Measurements from ENCODE around the gene ACTL6B. TPM values are rescaled to one million over a fixed set of nuclear protein-coding genes. Genes with fewer than 3 reads are reported as not detected.
A peak's percentile ranks its signal among the peaks of the same experiment; 100 is the strongest.

ACTL6B gene
- total and polyA plus RNA-seq, 2 of the 8 experiments (the other 6 are each of a cell fraction or from before 2014, with no cell fraction given), result 2.1 to 4.5 TPM

DNA sequence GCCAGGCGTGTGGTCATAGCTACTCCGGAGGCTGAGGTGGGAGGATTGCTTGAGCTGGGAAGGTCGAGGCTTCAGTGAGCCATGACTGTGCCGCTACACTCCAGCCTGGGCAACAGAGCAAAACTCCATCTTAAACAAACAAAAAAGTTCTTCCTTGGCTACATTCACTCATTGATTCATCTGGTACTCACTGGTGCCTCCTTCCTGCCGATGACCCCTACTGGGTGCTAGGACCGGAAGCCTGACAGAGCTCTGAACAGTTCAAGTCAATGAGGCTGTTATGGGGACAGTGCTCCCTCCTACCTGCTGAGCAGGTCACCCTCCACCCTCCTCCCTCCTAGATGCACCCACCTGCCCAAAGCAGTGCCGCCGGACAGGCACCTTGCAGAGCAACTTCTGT is 49.1 kb downstream of the ACTL6B start:
- H3K56ac ChIP-seq (replicated peaks; ENCODE audit: insufficient read length, low read depth, low read length), result no peak overlapping the region
- H3K9me3 ChIP-seq (ENCODE audit: insufficient read depth in 2 of 2, low read depth in 1 of 2, low read length in 1 of 2), result no peaks in the 10 kb centered on the region
- peaks cover 26% of the 10 kb centered on the region for H3K23me2 ChIP-seq (ENCODE audit: low read depth, low read length)
- H2BK15ac ChIP-seq (ENCODE audit: low read length), result no peak overlapping the region
- H4K5ac ChIP-seq (ENCODE audit: insufficient read length, low read depth, low read length), result no peak overlapping the region
- 0 out of 2 replicates have a peak overlapping the region, but pooled peaks have one; percentile 24 for H2BK5ac ChIP-seq (ENCODE audit: low read depth, low read length)
- H4K8ac ChIP-seq (ENCODE audit: extremely low read depth, insufficient read depth, low read length), result no peak overlapping the region
- H3K4me1 ChIP-seq (replicated peaks in 1 of 4; ENCODE audit: control insufficient read depth in 3 of 4, insufficient read depth in 4 of 4, low read length in 3 of 4), result peaks cover 0 to 19% (median 11%) of the 10 kb centered on the region in 4 experiments; a peak in 6 of 7 replicates
- FAIRE-seq, result no peak
- no peak overlapping the region for H2AFZ ChIP-seq (ENCODE audit: low read length)
- H2BK12ac ChIP-seq (ENCODE audit: low read depth, low read length), result no peak overlapping the region
- H3K79me1 ChIP-seq (ENCODE audit: low read depth, low read length), result no peaks in the 10 kb centered on the region
- H4K91ac ChIP-seq (replicated peaks; ENCODE audit: insufficient read length, low read length), result no peak overlapping the region
- H2BK20ac ChIP-seq (ENCODE audit: low read length), result no peak overlapping the region
- ChIA-PET POLR2A (ENCODE audit: partially characterized antibody) (interaction anchor here (0.6 to 8.9 kb wide), 5 partner anchors 13 to 413 kb away, joined by 3 to 172 read pairs (median 7); partner anchors contain the start of genes FBXO24, LRCH4 and MUC17), CTCF (ENCODE audit: partially characterized antibody) (interaction anchor here (0.7 to 2.5 kb wide), 6 partner anchors 19 to 118 kb away, joined by 3 to 11 read pairs (median 4); no protein-coding TSS in a partner anchor)
- peaks cover 0 to 10% (median 4%) of the 10 kb centered on the region in 4 experiments; a peak in 2 of 7 replicates for H3K27me3 ChIP-seq (replicated peaks in 1 of 4; ENCODE audit: control insufficient read depth in 3 of 4, extremely low read depth in 1 of 4, insufficient read depth in 3 of 4, low read length in 3 of 4)
- H3K36me3 ChIP-seq (ENCODE audit: control insufficient read depth in 2 of 4, insufficient read depth in 4 of 4, low read length in 3 of 4), result peaks cover 0 to 7% (median under 1%) of the 10 kb centered on the region in 4 experiments; a peak in 3 of 8 replicates
- H2BK120ac ChIP-seq (replicated peaks; ENCODE audit: low read depth, low read length), result no peak overlapping the region
- no peak overlapping the region for H3K4me3 ChIP-seq (ENCODE audit: extremely low read depth in 1 of 4, insufficient read depth in 2 of 4, low read depth in 3 of 4, low read length in 4 of 4)
- no peak overlapping the region for H2AK5ac ChIP-seq (ENCODE audit: low read depth, low read length)
- no peaks in the 10 kb centered on the region for H3K79me2 ChIP-seq (ENCODE audit: control insufficient read depth in 1 of 2, insufficient read depth in 2 of 2, low read length in 2 of 2)
- H3K27ac ChIP-seq (ENCODE audit: low read depth, low read length), result no peak overlapping the region
- H3K4ac ChIP-seq (replicated peaks; ENCODE audit: insufficient read length, low read depth, low read length), result no peak overlapping the region
- no peak overlapping the region for H3K14ac ChIP-seq (ENCODE audit: insufficient read length)
- no peak overlapping the region for H3K4me2 ChIP-seq (ENCODE audit: insufficient read depth in 1 of 2, low read depth in 2 of 2, low read length in 2 of 2)
- no peak overlapping the region for H3K18ac ChIP-seq (ENCODE audit: extremely low read depth, low read length)
- H4K20me1 ChIP-seq (replicated peaks in 1 of 2; ENCODE audit: control insufficient read depth in 1 of 2, insufficient read depth in 2 of 2, low read length in 2 of 2), result no peaks in the 10 kb centered on the region
- WGBS, 2 experiments (ENCODE audit: extremely low coverage in 1 of 2, insufficient coverage in 1 of 2, insufficient read length in 1 of 2, insufficient replicate concordance in 2 of 2, low coverage in 1 of 2, low lambda C conversion rate in 2 of 2, missing lambda C conversion rate in 1 of 2), result 91% methylated on average over 7 of the region's 8 CpGs; no CpG with 5 or more reads in 1 of the 2 experiments
- no peak overlapping the region for H3K9ac ChIP-seq (replicated peaks in 1 of 4; ENCODE audit: extremely low read depth in 1 of 4, low read depth in 3 of 4, low read length in 3 of 4)
- no peak overlapping the region for H3K23ac ChIP-seq (ENCODE audit: insufficient read length)
- TF ChIP-seq YY1 (IDR thresholded peaks at IDR 0.05; ENCODE audit: low read depth, low read length) (no peak), BACH1 (IDR thresholded peaks at IDR 0.05; ENCODE audit: low read length) (no peak), POLR2A (IDR thresholded peaks at IDR 0.05; ENCODE audit: control extremely low read depth in 1 of 2, low read depth in 2 of 2, low read length in 2 of 2) (no peak), TEAD4 (IDR thresholded peaks at IDR 0.05; ENCODE audit: low read depth, low read length) (no peak)
- DNase-seq (ENCODE audit: low read depth in 1 of 2, low spot score in 2 of 2), result no peak

Data from H1 (cell line).